H1 (cell line): ENCODE results near the gene SRXN1.

ENCODE experiments used
- JUN ChIP-seq: IDR thresholded peaks from 2 replicates; pipeline ENCODE4 v1.6.1; 2011; ENCODE audit warnings: low read depth, mild to moderate bottlenecking, improper control_type of control experiment, low read length
- RNF2 ChIP-seq: fragments of 200-900, 300-1000 bp; sonication (generic); IDR thresholded peaks from 2 replicates; pipeline ENCODE4 v1.7.1; 2016; ENCODE audit warnings: borderline replicate concordance, low read depth, mild to moderate bottlenecking, antibody characterized with exemption, low read length; ENCODE audit not compliant: poor library complexity, severe bottlenecking; ENCODE audit errors: missing control alignments
- TF ChIP-seq, protein P1 (sequence below), 3 experiments: IDR thresholded peaks; 1 replicate in 2 of 3; 2 replicates in 1 of 3; pipeline versions ENCODE4 v1.5.1 to v1.6.1; 2011; ENCODE audit warnings: low read length in 3 of 3, mild to moderate bottlenecking in 3 of 3, inconsistent platforms in 2 of 3, low read depth in 1 of 3, moderate library complexity in 1 of 3; ENCODE audit not compliant: insufficient read depth in 1 of 3; ENCODE audit errors: control extremely low read depth in 1 of 3

DNA sequence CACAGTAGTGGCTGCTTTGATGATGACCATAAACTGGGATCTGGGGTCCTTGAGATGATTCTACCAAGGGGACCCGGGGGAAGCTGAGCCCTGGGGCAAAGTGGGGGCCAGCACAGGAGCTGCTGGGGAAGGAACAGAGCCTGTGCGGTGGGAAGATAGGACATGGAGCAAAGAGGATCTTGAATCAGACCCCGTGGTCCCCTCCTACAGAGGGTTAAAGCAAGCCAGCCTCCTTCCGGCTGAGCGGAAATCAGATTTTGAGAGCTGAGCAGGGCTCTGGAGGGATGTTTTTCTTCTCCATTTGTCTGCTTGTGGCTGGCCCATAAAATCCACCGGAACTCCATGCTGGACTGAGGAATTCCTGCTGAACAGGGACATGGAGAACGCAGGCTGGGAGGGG lies 32.8 kb downstream of the SRXN1 start:
- TF ChIP-seq RNF2 = no peak
- TF ChIP-seq, protein P1, sequence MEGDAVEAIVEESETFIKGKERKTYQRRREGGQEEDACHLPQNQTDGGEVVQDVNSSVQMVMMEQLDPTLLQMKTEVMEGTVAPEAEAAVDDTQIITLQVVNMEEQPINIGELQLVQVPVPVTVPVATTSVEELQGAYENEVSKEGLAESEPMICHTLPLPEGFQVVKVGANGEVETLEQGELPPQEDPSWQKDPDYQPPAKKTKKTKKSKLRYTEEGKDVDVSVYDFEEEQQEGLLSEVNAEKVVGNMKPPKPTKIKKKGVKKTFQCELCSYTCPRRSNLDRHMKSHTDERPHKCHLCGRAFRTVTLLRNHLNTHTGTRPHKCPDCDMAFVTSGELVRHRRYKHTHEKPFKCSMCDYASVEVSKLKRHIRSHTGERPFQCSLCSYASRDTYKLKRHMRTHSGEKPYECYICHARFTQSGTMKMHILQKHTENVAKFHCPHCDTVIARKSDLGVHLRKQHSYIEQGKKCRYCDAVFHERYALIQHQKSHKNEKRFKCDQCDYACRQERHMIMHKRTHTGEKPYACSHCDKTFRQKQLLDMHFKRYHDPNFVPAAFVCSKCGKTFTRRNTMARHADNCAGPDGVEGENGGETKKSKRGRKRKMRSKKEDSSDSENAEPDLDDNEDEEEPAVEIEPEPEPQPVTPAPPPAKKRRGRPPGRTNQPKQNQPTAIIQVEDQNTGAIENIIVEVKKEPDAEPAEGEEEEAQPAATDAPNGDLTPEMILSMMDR (IDR thresholded peaks at IDR 0.05; ENCODE audit: control extremely low read depth in 1 of 3, insufficient read depth in 1 of 3, low read depth in 1 of 3, low read length in 3 of 3) = no peak
- TF ChIP-seq JUN = no peak
